LNCaP clone FGC (cell line): ENCODE measurements around the gene ETV1.

Source experiments
- DNase-seq: peaks from one replicate; pipeline ENCODE4 v3.0.0-alpha.2; 2011; ENCODE audit warnings: low read depth
- H3K4me3 ChIP-seq: 2 replicates; pipeline ENCODE4 v1.5.1; 2011; ENCODE audit warnings: mild to moderate bottlenecking, low read depth, low read length, control low read depth
- TF ChIP-seq, protein P1 (sequence below): IDR thresholded peaks from 2 replicates; pipeline ENCODE4 v1.5.1; 2012; ENCODE audit warnings: mild to moderate bottlenecking; ENCODE audit not compliant: control insufficient read depth, insufficient read depth; ENCODE audit errors: extremely low read depth

ETV1 gene

DNA sequence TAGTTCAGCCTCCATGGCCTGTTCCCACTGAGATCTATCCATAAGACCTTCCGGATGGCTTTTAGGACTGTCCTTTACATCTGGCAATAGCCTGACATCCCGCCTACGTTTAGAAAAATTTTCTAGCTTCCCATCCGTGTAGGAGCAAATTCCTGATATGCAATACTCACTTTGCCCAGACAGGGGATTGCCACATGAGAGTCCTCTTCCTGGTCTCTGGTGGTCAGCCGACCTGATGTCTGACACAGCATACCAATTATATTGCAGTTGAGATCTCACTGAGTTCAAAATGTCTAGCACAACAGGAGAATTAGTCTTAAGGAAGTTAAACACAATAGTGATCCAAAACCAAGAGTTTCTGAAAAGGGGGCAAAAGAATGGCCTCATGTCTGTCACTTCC, 9.4 kb upstream of the ETV1 start:
- H3K4me3 ChIP-seq: no peak overlapping the region
- TF ChIP-seq, protein P1, sequence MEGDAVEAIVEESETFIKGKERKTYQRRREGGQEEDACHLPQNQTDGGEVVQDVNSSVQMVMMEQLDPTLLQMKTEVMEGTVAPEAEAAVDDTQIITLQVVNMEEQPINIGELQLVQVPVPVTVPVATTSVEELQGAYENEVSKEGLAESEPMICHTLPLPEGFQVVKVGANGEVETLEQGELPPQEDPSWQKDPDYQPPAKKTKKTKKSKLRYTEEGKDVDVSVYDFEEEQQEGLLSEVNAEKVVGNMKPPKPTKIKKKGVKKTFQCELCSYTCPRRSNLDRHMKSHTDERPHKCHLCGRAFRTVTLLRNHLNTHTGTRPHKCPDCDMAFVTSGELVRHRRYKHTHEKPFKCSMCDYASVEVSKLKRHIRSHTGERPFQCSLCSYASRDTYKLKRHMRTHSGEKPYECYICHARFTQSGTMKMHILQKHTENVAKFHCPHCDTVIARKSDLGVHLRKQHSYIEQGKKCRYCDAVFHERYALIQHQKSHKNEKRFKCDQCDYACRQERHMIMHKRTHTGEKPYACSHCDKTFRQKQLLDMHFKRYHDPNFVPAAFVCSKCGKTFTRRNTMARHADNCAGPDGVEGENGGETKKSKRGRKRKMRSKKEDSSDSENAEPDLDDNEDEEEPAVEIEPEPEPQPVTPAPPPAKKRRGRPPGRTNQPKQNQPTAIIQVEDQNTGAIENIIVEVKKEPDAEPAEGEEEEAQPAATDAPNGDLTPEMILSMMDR: no peak
- no peak for DNase-seq

DNA sequence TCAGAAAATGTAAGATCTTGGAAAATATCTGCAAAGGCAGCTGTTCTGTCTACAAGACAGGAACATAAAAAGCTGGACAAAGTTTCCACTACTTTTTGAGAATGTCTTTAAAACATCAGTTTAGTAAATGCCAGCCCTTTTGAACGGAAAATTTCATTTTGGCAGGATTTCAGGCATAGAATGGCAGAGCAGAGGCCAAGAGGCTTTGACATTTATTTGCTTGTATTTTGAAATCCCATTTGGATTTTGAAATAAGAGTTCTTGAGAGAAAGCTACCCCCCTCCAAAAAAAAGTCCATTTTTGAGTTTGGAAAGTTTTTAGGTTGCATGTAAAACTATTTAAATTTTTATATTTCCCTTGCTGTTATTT, 3.1 kb upstream of the ETV1 start:
- TF ChIP-seq, protein P1: no peak
- no peak overlapping the region for H3K4me3 ChIP-seq
- DNase-seq: no peak

DNA sequence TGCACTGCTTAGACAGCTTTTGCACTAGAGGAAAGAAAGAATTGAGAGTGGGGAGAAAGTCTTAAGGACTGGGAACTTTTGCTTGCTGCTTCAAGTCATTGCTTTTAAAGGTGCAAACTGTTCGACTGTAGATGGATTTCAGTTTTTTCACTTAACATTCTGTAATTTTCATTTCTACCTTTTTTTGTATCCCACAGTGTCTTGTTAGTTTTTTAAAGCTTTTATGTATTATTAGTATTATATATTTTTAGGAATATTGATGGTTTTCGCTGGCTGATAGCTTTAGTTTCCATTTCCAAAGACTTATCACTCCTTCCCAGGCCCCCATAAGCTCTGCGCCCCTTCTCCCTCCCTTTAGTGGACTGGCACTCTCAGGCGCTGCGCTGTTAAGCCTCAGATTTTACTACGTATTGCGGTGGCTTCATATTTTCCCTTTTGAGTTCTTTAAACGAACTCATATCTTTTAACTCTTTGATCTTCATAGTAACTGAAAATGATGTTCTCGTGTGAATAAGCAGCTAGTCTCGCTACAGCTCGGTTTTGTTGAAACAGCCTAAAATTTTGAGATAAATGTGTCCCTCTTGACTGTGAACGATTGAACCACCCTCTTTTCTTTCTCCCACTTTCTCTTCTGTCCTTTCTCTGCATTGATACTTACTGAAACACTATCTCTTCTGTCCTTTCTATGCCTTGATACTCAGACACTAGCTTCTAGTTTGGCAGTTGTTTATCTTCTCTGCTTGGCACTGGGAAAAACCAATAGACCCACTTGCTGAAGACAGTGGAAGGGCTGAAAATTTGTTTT, 2.5 kb upstream of the ETV1 start:
- no peak for DNase-seq
- TF ChIP-seq, protein P1: no peak
- peak overlapping the region; percentile 42; the same call in 1 of the 2 replicates for H3K4me3 ChIP-seq

DNA sequence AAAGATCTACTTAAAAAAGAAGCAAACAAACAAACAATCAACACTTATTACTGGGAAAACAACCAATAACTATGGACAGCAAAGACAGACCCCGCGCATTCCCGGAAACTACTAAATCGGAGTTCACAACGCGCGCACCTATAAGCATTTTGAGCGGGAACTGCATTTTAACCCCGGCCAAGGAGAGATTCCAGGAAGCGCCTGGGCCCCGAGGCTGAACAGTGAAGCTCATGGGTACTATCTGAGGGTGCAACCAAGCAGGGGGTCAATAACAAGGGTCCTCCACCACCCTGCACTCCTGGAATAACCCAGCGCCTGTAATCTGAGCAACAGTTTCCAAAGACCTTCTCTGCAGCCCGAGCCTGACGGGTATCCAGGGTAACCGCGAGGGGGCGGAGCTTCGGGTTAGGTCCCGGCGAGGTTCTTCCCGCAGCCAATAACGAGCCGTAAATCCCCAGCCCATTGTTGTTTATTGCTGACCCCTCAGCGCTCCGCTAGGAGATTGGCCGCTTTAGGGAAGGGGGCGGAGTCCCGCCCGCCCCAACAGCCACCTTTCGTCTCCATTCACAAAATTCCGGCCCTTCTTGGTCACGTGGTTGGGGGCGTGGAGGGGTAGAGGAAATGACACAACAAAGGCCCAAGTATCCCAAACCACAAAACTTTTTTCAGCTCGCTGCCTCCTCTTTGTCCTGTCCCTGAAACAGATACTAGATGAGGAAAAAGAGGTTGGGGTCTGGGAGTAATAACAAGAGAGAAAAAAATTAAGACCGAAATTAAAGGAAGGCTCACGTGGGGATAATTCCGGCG, 1.7 kb upstream of the ETV1 start:
- peak overlapping the region; percentile 42 for H3K4me3 ChIP-seq
- DNase-seq: peak; percentile 81
- TF ChIP-seq, protein P1: no peak

DNA sequence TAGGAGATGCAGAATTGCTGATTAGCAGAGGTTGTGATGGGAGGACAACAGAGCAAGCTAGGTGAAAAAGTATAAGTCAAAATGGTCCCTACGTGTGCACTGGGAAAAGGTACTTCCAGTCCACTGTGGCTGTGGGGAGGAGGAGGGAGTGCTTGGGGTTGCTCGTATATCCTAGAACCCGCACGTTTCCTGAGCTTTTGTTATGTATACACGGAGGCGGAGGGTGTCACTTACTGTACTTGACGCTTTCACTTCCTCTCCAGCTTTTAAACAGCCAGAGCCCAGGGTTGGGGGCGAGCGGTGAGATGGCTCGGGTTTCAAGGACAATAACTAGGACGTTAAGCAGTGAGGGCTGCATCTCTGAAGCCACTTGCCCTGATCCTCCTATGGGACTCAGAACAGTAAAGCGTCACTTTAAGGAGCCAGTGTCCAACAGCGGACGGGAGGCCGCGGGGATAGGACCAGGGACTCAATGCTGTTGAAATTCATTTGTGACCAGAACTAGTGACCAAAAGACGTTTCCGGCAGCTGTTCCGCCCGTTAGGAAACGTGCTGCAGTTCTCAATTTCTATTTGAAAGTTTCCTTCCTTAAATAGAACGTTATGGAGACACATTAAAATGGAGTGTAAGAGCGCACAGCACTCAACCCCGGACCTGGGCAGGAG, 985 bp upstream of the ETV1 start:
- DNase-seq: no peak
- H3K4me3 ChIP-seq: peak overlapping the region; percentile 42
- TF ChIP-seq, protein P1: no peak

DNA sequence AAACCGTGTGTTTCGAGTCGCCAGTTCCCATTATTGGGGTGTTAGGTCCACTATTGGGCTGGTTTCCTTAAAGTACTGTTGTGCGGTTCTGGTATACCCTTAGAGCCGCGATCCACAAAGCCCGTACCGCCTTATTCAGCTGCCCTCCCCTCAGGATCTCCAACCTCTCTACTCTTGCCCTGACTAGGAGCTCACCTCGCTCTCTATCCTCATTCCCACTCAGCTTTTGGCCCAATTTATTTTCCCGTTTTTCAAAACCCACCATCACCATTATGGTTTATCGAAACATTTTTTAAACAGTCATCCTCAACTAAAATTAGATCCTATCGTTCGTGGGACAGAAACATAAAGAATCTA, 461 bp upstream of the ETV1 start:
- H3K4me3 ChIP-seq: peak overlapping the region; percentile 42
- no peak for DNase-seq
- TF ChIP-seq, protein P1: no peak
